RPMI8226 (cell line): Measurements from ENCODE around the gene C2.

Experiments
- DNase-seq: peaks from one replicate; pipeline ENCODE4 v3.0.0-alpha.2; 2015

The C2 gene

DNA sequence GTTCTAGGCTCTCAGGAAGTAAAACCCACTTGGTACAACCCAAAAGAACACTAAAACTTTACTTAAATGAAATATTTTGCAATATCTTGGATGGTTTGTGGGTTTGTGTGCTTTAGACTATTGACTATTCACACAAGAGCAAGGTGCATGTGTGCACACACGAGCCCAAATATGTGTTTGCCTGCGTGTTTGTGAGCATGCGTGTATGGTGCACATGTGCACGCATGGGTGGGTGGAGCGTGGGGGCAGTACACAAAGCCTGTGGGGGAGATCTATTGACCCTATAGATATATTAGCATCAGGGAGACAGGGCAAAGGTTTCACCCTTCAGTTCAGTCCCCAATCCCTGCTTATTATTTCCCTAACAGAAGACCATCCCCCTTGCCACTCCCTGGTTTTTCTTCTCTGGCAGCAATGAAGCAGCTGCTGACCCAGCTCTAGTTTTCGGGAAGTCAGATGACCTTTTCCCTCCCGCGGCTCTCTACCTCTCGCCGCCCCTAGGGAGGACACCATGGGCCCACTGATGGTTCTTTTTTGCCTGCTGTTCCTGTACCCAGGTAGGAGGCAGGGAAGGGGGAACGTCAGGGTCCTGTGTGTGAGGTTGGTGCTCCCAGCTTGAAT lies at the start of gene C2:
Gene C2, plus strand, starts transcription at position 476 of the 621 bp plus-strand sequence. Its CDS starts 36 bp downstream, at position 512.
- DNase-seq = no peak

DNA sequence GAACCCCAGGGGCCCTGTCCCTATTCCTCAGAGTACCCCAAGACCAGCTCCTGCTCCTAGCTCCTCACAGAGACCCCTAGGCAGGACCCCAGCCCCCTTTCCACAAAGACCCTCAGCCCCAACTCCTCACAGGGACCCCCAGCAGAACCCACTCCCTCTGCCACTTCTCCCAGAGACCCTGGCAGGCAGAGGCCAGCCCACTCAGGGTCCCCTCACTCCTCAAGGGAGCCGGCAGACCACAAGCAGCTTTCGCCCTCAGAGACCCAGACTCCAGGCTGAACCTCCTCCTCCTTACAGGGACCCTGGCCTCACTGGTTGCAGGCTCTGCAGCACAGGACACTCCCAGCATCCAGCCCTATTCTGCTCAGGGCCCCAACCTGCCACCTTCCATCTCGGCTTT lies 49.3 kb upstream of the C2 start:
- no peak for DNase-seq

DNA sequence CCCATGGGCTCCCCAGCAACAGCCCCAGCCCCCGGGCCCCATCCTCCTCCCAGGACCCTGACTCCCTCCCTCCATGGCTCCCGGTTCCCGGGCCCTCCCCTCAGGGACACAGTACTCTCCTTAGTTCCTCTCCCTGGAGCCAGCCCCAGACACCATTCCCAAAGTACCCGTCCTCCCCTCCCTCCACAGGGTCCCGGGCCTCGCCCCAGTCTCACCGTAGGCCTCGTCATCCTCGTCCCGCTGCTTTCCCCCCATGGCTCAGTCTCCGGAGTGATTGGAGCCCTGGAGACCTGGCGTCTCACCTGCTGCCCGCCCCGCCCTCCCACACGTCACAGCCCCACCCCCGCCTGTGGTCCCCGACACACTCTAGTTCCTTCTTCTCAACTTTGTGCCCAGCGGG lies 48.8 kb upstream of the C2 start, which contains the start of gene SLC44A4:
Gene SLC44A4, minus strand, starts transcription at position 272 of the 400 bp plus-strand sequence. Its CDS starts 17 bp downstream, at position 255.
- DNase-seq = no peak

DNA sequence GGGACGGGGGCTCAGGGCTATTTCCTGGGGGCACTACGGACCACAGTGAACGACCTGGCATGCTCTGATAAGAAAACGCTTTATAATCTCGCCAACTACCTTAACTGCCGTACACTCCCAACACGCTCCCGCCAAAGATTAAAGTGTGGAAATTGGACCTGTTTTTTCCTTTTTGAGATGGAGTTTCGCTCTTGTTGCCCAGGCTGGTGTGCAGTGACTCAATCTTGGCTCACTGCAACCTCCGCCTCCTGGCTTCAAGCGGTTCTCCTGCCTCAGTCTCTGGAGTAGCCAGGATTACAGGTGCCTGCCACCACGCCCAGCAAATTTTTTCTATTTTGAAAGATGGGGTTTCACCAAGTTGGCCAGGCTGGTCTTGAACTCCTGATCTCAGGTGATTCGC lies 48.4 kb upstream of the C2 start:
- DNase-seq = no peak

DNA sequence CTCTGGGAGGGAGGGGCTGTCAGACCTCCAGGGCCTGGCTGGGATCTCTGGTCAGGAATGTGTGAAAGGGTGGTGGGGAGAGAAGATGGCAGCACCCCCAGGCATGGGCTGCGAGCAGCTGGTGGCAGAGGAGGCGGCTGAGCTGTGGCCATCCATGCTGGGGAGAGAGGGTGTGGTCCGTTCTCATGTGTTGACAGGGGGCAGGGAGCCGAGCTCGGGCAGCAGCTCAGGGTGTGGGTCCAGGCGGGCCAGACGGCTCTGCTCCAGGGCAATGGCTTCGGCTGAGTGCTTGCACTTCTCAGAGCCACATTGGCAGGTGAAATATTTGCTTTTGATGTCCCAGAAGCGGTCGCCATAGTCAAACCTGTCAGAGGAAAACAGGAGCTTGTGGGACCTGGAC lies 47.6 kb upstream of the C2 start:
- DNase-seq = no peak

DNA sequence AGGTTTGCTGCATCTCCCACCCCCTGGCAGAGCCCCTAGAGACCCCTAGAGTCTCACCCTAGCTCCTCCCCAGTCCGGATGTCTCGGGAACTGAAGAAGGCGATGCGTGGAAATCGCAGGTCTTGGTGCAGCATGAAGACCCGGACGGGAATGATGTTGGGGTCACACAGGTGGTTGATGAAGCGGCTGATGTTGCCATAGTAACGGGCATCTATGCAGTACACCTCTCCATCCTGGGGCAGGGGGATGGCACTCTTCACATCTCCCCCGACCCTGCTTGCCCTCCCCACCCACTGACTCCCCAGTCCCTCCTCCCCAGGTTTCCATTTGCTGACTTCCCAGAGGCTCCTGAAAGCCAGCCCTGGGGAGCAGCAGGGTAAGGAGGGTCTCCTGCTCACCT lies 46.9 kb upstream of the C2 start:
- no peak for DNase-seq

DNA sequence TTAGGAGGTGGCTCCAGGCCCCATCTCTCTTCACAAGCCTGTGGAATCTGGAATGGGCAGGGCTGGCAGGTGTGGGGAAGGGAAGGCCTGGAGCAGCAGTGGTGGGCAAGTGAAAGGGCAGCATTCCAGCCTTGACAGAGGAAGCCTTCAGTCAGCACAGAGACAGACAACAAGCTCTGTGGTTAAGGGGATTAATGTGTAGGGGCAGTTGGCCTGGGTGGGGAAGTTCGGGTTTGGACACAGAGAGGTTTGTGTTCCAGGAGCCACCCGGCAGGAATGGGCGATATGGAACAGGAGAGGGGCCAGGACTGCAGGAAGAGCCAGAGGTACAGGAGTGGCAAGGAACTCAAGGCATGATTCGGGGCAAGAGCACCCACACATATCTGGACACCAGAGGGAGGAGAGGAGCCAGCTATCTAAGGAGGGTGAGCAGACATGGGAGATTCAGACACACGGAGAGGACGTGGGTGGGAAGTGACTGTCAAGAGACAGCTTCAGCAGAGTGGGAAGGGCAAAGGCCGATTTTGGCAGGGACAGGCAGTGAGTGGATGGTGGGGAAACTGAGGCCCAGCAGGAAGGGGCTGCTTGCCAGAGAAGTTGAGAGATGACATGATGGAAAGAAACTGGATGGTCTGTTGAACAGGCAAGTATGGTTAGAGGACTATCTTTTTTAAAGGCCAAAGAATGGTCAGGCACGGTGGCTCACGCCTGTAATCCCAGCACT lies 46.2 kb upstream of the C2 start:
- DNase-seq = no peak

DNA sequence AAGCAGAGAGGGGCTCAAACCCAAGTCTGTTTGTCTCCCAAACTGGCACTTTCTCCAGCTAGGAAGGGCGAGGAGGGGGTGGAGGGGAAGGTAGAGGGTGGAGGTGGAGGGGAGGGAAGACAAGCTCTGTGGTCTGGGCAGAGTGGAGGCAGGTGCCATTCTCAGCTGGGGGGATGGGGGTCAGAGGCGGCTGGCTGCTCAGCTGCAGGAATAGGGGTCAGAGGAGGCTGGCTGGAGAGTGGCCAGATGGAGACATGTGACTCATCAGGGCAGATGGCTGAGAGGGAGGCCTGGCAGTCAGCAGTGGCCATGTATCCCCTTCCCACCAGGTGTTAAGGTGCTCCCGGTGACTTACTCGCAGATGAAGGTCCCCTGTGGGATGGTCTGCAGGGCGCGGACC lies 45.2 kb upstream of the C2 start:
- peak; percentile 56 for DNase-seq

DNA sequence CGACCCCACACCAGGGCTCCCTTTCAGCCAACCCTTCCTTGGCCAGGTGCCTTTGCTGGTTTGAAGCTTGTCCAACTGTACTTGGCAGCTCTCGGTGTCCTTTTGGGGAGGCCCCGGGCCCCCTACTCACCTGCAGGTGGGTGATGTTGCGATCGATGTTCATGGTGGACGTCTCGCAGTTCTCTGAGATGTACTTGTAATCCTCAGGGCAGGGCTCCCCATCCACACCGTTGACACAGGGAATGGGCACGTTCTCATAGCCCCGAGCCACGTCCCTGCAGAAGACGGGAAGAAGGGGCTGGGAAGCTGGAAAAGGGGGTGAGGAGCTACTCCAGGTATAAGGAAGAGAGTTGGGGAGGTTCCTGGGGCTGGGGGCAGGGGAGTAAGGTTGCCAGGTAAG lies 43.8 kb upstream of the C2 start:
- no peak for DNase-seq

DNA sequence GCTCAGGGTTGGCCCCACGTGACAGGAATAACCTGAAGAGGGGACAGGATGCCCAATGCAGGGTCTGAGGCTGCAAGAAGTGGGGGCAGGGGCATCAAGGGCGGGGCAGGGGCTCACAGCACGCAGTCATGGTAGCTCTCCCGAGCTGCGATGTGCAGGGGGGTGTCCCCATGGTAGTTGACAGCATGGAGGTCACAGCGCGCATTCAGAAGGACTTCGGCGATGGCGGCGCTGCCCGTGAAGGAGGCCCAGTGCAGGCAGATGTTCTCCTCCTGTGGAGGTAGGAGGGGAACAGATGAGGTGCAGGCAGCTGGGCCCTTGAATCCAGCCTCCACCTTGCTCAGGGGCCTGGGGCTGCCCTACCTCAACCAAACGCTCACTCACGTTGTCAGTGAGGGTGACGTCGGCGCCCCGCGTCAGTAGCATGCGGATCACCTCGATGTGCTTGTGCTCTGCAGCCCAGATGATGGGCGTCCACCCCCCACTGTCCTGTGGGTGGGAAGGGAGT lies 42.9 kb upstream of the C2 start:
- DNase-seq = no peak

DNA sequence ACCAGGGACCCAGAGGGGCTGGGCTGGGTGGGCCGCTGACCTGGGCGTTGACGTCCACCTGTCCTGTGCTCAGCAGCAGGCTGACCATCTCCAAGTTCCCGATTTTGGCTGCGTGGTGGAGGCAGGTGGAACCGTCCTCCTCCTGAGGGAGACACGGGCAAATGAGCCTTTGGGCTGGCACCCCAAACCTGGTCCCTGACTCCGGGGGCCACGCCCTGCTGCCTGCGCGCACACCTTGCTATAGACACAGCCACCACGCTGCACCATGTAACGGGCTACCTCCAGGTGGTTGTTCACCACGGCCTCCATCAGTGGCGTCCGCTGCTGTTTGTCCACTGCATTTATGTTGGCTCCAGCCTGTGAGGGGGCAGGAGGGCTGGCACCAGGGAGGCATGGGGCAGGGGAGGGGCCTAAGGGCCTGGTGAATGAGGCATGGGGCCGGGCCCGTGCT lies 41.0 kb upstream of the C2 start:
- DNase-seq = no peak

DNA sequence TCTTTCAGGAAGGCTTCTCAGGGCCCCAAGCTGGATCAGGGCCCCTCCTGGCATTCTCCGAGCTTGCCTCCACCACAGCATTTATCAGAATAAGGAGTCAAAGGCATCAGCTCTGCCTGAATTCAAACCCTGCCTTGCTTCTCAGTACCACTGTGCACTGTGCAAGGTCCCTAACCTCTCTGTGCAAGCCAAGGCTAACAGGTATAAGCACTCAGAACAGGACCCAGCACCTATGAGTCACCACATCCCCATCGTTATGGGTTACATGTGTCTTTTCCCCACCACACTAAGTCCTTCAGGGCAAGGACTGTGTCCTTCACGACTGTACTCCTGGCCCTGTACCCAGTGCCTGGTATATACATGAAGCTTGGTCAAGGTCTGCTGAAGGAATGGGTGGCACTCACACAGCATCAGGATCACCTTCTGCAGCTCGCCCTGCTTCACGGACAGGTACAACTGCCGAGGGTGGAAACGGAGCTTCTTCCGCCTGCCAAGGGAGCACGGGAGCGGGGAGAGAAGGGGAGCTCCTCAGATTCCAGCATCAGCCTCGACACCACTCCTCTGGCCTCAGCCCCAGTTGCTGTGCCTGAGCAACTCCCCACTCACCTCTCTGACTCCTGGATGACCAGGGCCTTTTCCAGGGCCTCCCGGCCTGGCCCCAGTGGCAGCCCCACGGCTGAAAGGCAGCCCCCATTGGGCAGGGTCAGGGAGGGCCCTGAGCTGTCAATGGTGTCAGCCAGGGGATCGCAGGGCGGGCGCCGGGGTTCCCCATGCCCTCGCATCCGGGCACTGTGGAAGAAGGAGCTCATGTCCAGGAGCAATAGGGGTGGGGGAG lies 40.1 kb upstream of the C2 start:
- DNase-seq = no peak

DNA sequence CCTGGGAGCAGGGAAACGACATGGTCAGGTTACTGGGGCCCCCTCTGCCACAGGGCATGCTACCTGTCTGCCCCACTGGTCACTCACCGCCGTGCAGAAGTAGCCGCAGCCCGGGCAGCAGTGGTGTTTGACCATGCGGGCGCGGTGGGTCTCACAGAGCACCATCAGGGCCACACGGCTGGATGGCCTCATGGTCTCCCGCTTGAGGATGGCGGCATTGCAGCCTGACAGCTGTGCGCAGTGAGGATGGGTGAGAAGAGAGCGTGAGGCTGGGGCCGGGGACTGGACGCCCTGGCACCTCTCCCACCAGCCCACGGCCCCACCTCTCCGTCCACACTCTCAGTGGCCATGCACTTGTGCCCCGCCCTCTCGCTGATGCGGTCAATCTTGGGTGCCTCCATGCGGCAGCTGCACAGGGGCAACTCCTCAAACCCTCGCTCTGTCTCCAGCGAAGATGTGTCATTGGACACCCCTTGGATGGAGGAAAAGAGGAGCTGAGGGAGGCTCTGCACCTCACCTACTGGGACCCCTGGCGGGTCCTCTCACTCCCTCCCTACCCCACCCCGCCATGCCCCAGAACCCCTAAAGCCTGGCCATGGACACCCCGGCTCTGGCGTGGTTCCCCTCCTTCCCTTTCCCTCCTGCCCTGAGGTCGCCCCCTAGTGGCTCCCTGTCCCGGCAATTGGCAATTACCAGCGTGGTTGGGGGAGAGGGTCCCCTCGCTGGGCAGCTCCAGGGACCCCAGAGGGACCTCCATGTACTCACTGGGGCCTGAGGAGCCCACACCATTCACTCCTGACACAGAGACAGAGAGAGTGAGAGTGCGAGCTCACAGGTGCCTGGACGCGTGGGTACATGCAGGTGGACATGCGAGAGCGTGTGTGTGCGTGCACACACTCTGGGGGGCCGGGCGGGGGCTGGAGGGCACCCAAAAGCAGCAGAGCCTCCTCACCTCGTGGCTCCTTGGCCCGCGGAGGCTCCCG lies 39.0 kb upstream of the C2 start:
- DNase-seq = peak; percentile 49

DNA sequence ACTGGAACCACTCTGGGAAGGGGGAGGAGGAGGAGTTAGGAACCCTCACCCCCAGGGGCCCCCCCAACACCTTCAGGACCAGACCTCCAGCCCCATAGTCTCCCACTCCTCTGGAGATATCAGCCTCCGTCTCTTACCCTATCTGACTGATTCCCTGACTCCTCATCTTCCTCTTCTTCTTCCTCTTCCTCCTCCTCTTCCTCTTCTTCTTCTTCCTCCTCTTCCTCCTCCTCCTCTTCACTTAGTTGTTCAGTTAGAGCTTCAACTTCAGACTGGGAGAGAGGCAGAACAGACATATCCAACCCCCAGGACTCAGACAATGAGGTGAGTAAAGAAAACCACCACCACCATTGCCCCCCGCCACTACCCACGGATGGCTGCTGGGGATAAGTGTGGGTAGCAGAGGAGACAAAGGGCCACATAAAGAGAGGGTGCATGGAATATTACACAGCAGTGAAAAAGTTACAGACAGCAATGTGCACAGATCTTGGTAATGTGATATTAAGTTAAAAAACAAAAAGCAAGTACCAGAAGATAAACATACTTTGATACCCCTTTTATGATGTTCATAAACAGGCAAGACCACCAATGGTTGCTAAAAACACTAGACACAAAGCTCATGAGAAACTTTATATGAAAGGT lies 38.1 kb upstream of the C2 start:
- DNase-seq = no peak

DNA sequence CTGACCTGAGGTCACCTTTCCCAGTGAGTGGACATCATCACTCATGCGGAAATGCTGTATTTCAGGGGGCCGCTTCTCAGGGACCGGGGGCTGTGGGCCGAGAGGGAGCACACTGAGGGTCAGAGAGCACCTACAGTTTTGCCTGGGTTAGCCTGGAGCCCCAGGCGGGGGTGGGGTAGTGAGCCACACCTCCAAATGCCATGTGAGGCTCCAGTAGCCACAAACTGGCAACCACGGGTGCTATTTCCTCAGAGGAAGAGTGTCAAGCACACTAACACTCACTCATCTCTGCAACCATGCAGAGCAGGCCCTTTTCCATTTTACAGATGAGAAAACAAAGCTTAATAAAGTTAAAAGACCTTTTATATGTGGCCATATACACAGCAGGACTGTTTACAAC lies 34.7 kb upstream of the C2 start:
- no peak for DNase-seq

DNA sequence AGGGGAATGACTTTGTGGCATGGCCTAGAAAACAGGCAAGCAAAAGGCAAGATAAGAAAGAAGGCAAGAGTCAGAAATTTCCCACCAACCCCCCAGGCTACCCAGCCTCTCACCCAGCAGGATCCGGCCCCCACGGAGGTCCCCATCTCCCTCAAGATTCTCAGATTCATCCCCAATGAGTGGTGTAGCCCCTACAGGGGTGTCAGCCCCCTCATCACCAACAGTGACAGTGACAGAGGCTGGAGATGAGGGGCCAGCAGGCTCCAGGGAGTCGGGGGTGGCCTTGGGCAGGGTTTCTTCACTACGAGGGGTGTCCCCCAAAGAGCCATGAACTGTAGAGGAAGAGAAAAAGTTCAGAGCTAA lies 31.0 kb upstream of the C2 start:
- DNase-seq = no peak

DNA sequence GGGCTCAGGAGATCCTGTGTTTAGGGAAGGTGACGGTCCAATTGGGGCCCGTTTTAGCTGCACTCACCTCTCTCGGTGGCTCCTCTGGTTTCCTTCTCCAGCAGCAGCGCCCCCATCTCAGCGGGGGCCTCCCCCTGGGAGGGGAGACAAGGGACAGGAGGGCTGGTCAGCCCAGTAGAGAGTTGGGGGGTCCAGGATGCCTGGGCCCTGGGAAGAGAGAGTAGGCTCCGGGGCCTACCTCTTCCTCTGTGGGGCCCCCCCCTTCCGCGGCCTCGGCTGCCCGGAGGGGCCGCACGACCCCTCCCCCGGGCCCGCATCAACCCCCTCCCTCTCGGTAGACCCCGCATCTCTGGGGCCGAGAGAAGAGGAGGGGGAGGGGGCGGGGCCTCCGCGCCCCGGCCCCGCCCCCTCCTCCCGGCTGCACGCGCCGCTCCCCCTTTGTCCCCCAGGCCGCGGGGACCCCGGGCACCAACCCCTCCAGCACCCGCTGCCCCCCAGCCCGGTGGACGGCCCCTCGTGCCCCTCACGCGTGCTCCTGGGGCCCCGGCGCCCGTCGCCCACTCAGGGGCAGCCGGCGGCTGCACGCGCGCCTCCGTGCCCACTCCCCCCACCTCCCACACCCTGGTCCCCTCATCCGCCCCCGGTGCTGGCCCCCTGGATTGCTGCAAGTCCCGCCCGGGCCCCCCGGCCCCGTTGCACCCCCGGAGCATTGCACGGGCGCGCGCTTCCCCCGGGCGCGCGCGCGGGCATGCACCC lies 30.5 kb upstream of the C2 start:
- no peak for DNase-seq

DNA sequence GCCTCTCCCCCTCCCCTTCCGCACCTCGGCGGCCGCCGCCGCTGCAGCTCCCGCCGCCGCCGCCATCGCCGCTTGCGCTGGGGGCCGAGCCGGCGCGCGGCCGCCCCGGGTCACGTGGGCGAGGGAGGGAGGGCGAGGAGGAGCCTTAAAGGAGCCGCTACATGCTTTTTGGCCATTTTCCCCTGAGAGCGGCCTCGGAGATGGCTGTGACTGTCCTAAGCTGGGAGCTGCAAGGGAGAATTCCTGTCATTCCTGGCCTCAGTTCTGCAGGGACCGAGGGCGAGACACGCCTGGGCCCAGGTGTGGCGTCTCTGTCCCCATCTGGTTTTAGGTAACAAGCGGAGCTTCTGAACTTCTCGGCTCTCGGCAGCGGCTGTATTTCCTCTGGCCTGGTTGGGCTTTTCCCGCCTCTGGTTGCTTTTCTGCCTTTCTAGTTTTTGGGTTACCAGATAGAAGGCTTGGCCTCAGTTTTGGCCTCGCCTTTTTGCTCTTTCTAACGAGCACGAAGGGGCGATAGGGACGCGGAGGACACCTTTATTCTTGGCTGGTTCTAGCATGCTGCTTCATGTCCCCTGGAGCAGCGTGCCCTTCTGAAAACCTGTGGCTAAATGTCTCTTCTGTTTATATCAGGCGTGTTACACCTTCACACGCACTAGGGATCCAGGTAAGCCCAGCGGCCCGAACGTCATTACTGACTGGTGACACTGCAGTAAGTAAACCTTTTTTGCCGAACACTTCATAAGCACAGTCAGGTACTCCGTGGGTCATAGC lies 29.7 kb upstream of the C2 start, which contains the start of gene EHMT2:
Gene EHMT2, minus strand, starts transcription at position 87 of the 771 bp plus-strand sequence. Its CDS starts 21 bp downstream, at position 66.
- DNase-seq = peak; percentile 91

DNA sequence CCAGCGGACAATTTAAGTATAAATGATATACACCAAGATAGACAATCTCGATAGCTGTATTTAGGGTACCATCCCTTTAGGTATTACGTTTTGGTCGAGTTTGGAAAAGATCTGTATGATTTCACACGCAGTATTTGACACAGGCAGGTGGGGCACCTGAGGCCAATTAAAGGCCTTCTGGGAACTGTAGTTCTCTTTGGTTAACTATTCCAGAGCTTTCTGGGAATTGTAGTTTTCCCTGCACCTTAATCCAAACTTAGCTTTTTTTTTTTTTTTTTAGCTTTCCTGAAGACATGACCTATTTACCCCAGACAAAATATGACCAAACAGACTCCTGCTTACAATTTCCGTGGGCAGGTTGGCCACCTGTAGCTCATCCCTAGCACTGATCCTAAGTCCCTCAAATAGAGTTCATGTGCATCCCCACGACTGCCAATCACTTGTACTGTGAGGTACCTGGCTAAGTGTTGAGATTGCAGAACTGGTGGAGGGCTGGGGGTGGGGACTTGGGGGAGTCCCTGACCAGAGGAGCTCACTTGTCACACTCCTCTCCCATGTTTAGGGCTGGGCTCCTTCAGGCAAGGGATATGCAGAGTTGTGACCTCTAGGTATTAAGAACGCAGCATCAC lies 29.0 kb upstream of the C2 start:
- DNase-seq = peak; percentile 60

DNA sequence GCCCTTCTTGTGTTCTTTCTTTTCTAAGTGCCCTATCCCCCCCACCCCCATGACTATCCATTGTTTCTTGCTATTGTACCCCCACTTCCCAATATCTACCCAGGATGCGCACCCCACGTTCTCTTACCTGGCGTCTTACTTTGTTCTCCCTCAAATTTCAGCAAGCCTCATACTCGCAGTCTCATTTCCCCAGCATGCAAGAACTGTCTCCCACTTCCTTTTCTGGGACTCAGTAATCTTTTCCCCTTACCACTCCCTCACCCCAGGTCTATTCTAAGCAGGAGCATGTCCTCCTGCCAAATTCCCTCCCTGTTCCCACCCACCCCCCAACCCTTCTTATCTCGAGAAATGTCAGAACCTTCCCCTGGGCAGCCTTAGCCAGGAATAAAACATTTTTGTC lies 28.3 kb upstream of the C2 start:
- no peak for DNase-seq
